Prostate gland (tissue), 2 donors: ENCODE results near the gene TPRN. TPM values are rescaled to one million over a fixed set of nuclear protein-coding genes. Genes with fewer than 3 reads are reported as not detected.

Experiments used
- DNase-seq: peaks from one replicate; pipeline ENCODE4 v3.0.0-alpha.2; 2019; ENCODE audit warnings: low spot score
- H3K27ac ChIP-seq, 2 donors: fragments of 200-600 bp; sonication (generic); 2 replicates each; pipeline ENCODE4 v1.5.1; 2017 to 2019
- H3K27me3 ChIP-seq: fragments of 200-600 bp; sonication (generic); replicated peaks from 2 replicates; pipeline ENCODE4 v1.5.1; 2019; ENCODE audit not compliant: insufficient read depth
- H3K36me3 ChIP-seq, 2 donors: fragments of 200-600 bp; sonication (generic); 1 replicate in 1 of 2; 2 replicates in 1 of 2; pipeline versions ENCODE4 v1.5.1 to v1.8.1; 2017 to 2019
- H3K4me1 ChIP-seq: fragments of 200-600 bp; sonication (generic); replicated peaks from 2 replicates; pipeline ENCODE4 v1.5.1; 2019
- H3K4me3 ChIP-seq, 2 donors: fragments of 200-600 bp; sonication (generic); 2 replicates each; pipeline ENCODE4 v1.5.1; 2017 to 2019
- H3K9me3 ChIP-seq: fragments of 200-600 bp; sonication (generic); 2 replicates; pipeline ENCODE4 v1.5.1; 2017
- POLR2A ChIP-seq: fragments of 450-650 bp; IDR thresholded peaks from one replicate; pipeline ENCODE4 v1.6.1; 2016; ENCODE audit warnings: antibody characterized with exemption, mild to moderate bottlenecking
- POLR2AphosphoS5 ChIP-seq: sonication (generic); formaldehyde crosslinking; IDR thresholded peaks from one replicate; pipeline ENCODE4 v1.6.1; 2017; ENCODE audit warnings: antibody characterized with exemption
- WGBS: methylation state at CpG from one replicate; pipeline ENCODE4 v1.1.5; 2018; 5-methylcytosine and 5-hydroxymethylcytosine counted together
- intact Hi-C: fragments of 100-400 bp; cut with DNase I; formaldehyde crosslinking; loops from one replicate; pipeline ENCODE4 v1.14.2; 2022
- total RNA-seq, 2 donors: library from RNA; depleted of rRNA; stranded (reverse); fragments of >200 nt; gene quantifications; one replicate each; pipeline ENCODE4 v1.1.0, GENCODE V29; 2016
- TF ChIP-seq, protein P1 (sequence below), 4 experiments: fragments of 200-600 bp in 2 of 4; fragments of 450-650 bp in 2 of 4; sonication (generic) in 2 of 4; IDR thresholded peaks; 1 replicate in 3 of 4; 2 replicates in 1 of 4; pipeline ENCODE4 v1.5.1; 2016 to 2019; ENCODE audit warnings: antibody characterized with exemption in 4 of 4, mild to moderate bottlenecking in 2 of 4, moderate library complexity in 2 of 4

Gene TPRN
- total RNA-seq, 2 donors from 2014 or later: 26.1 to 30.4 TPM

DNA sequence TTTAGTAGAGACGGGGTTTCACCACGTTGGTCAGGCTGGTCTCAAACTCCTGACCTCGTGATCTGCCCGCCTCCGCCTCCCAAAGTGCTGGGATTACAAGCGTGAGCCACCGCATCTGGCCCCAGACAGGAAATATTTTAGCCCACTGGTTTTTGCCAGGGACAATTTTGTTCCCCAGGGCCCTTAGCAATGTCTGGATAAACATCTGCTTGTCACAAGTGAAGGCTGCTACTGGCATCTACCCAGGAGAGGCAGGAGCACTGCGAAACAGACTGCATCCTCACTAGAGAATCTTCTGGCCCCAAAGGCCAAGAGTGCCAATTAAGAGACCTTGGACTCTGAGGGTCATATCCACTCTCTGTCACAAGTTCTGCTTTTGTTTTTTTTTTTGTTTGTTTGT is 2.4 kb upstream of the TPRN start:
- intact Hi-C loops: no loop called here
- Histone ChIP-seq H3K4me1 (peaks cover 42% of the 10 kb centered on the region), H3K36me3 (no peaks in the 10 kb centered on the region), H3K27ac (no peak overlapping the region), H3K4me3 (no peak overlapping the region), H3K9me3 (no peaks in the 10 kb centered on the region), H3K27me3 (no peaks in the 10 kb centered on the region)
- TF ChIP-seq POLR2AphosphoS5 (no peak), POLR2A (no peak)
- TF ChIP-seq, protein P1, sequence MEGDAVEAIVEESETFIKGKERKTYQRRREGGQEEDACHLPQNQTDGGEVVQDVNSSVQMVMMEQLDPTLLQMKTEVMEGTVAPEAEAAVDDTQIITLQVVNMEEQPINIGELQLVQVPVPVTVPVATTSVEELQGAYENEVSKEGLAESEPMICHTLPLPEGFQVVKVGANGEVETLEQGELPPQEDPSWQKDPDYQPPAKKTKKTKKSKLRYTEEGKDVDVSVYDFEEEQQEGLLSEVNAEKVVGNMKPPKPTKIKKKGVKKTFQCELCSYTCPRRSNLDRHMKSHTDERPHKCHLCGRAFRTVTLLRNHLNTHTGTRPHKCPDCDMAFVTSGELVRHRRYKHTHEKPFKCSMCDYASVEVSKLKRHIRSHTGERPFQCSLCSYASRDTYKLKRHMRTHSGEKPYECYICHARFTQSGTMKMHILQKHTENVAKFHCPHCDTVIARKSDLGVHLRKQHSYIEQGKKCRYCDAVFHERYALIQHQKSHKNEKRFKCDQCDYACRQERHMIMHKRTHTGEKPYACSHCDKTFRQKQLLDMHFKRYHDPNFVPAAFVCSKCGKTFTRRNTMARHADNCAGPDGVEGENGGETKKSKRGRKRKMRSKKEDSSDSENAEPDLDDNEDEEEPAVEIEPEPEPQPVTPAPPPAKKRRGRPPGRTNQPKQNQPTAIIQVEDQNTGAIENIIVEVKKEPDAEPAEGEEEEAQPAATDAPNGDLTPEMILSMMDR (IDR thresholded peaks at IDR 0.05): no peak
- 81% methylated on average over 8 of the region's 8 CpGs for WGBS
- DNase-seq: no peak

DNA sequence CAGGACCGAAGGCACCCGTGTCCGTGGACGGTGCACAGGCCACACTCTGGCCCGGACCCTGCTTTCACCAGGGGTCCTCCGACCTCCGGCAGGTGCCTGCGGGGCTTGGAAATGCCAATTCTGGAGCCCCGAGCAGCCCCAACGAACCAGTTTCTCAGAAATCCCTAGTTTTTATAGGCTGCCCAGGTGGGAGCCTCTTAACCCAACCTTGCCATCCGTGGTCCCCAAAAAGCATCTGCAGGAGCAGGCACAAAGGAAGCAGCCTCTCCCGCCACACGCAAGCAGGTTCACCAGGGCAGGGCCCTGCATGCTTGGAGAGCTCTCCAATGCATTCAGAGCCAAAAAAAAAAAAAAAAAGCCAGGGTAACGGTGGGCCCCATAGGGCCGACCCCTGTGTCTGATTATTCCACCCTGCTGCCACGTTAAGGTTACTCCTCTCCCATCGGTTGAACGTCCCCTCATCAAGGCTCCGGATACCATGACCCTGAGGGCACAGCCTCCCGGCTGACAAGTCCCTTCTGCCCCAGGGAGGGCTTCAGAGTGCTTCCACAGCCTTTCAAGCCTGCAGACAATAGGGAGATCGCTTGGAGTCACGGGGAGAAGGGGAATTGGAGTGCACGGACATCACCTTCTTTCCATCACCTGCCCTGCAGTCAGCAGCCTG is 796 bp upstream of the TPRN start:
- DNase-seq: no peak
- 19% methylated on average over 23 of the region's 23 CpGs for WGBS
- Histone ChIP-seq H3K9me3 (no peaks in the 10 kb centered on the region), H3K27me3 (no peaks in the 10 kb centered on the region), H3K4me3 (peak overlapping the region; percentile 56 to 61), H3K4me1 (peaks cover 49% of the 10 kb centered on the region), H3K27ac (peak overlapping the region; percentile 71 to 72), H3K36me3 (no peaks in the 10 kb centered on the region)
- intact Hi-C loops: no loop called here
- TF ChIP-seq POLR2A (no peak), POLR2AphosphoS5 (no peak)
- TF ChIP-seq, protein P1 (IDR thresholded peaks at IDR 0.05): no peak

DNA sequence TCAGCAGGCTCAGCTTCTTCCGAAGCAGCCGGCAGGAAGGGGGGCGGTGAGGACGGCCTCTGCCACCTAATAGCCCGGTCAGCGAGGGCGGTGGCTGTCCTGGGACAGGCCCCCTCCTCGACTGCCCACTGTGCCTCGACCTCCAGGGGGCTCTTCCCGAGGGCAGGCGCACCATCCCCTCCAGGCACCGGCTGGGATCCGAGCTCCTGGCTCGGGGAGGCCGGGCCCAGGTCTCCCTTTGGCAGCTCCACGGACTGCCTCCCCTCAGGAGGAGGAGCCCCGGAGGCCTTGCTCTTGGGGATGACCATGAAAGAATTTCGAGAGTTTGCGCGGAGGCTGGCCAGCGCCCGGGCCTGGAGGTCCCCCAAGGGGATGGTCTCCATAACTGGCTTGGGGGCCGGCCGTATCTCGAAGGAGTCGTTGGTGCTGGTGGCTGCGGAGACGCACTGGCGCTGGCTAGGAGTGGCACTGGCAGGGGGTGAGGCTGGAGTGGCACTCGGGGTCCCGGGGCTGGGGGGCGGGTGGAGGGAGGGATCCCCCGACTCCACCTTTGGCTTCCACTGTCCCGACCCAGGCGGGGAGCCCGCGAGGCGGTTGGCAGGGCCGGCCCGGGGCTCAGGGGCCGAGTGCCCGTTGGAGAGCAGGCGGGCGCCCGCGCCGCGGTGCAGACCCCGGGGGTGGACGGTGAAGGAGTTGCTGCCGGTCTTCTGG is 975 bp downstream of the TPRN start:
- Histone ChIP-seq H3K4me1 (peaks cover 56% of the 10 kb centered on the region), H3K36me3 (no peaks in the 10 kb centered on the region), H3K4me3 (peak overlapping the region; percentile 56 to 61), H3K27me3 (no peaks in the 10 kb centered on the region), H3K27ac (no peak overlapping the region), H3K9me3 (no peaks in the 10 kb centered on the region)
- intact Hi-C loops: no loop called here
- WGBS: 20% methylated on average over 37 of the region's 51 CpGs
- TF ChIP-seq POLR2AphosphoS5: no peak
- no peak for TF ChIP-seq POLR2A
- TF ChIP-seq, protein P1 (IDR thresholded peaks at IDR 0.05): no peak
- DNase-seq: no peak

DNA sequence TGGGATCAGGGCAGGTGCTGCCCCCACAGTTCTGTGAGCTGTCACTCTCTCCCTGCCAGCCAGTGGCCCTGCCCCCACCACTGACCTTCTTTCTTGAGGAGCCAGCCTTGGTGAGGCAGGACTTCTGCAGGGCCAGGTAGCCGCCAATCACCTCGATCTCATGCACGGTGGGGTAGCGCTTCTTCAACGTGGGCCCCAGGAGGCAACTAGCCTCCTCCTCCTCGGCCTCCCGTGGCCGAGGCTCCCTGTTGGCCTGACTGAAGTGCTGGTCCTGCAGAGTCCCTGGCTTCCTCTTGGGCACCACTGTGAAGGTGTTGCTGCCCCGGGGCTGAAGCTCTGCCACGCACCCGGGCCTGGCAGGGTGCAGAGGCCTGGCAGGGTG is 1.6 kb downstream of the TPRN start:
- no peaks in the 10 kb centered on the region for H3K9me3 ChIP-seq
- intact Hi-C loops: no loop called here
- TF ChIP-seq POLR2AphosphoS5 (no peak), POLR2A (no peak)
- TF ChIP-seq, protein P1 (IDR thresholded peaks at IDR 0.05): no peak
- WGBS: 87% methylated on average over 11 of the region's 11 CpGs
- H3K27ac ChIP-seq: no peak overlapping the region
- H3K27me3 ChIP-seq: no peaks in the 10 kb centered on the region
- DNase-seq: no peak
- no peaks in the 10 kb centered on the region for H3K36me3 ChIP-seq
- H3K4me3 ChIP-seq: peak overlapping the region in 1 of 2 donors; percentile 61
- peaks cover 52% of the 10 kb centered on the region for H3K4me1 ChIP-seq
